PFSK-1 (cell line): ENCODE measurements around the gene XRCC3.

Source experiments
- POLR2AphosphoS5 ChIP-seq: IDR thresholded peaks from 2 replicates; pipeline ENCODE4 v1.6.1; 2012; ENCODE audit warnings: low read depth, mild to moderate bottlenecking, control low read depth, low read length, moderate library complexity
- REST ChIP-seq, 2 experiments: IDR thresholded peaks; 2 replicates each; pipeline versions ENCODE4 v1.6.1 to v1.8.0; 2011 to 2012; ENCODE audit warnings: low read depth in 2 of 2, low read length in 2 of 2, control low read depth in 1 of 2, inconsistent platforms in 1 of 2, mild to moderate bottlenecking in 1 of 2, moderate library complexity in 1 of 2; ENCODE audit not compliant: insufficient read depth in 1 of 2
- TAF1 ChIP-seq: IDR thresholded peaks from 2 replicates; pipeline ENCODE4 v1.6.1; 2012; ENCODE audit warnings: low read length, control low read depth, borderline replicate concordance; ENCODE audit not compliant: insufficient read depth

- TF ChIP-seq POLR2AphosphoS5 (no peak), TAF1 (no peak), REST (IDR thresholded peaks at IDR 0.05; ENCODE audit: insufficient read depth in 1 of 2, low read depth in 2 of 2, low read length in 2 of 2) (no peak)
Measured at GRCh38 chr14:103663506-103663905, 51.7 kb downstream of the XRCC3 start.
